Lung (tissue), 12 donors: ENCODE data around the gene PALD1. TPM values are rescaled to one million over a fixed set of nuclear protein-coding genes. Genes with fewer than 3 reads are reported as not detected.
A peak's percentile ranks its signal among the peaks of the same experiment; 100 is the strongest.

Experiments used
- ATAC-seq: fragments of 200-7000 bp; cut with Tn5 transposase; one replicate; pipeline ENCODE4 v1.9.1; 2020; ENCODE audit warnings: moderate number of reproducible peaks; ENCODE audit not compliant: insufficient read depth, low FRiP score
- DNase-seq, 3 donors: peaks; one replicate each; pipeline ENCODE4 v3.0.0-alpha.2; 2013 to 2017
- H3K27ac ChIP-seq, 2 donors: one replicate each; pipeline ENCODE4 v1.5.1; 2013; ENCODE audit warnings: mild to moderate bottlenecking in 2 of 2, moderate library complexity in 2 of 2, control low read depth in 1 of 2, inconsistent platforms in 1 of 2, low read depth in 1 of 2, low read length in 1 of 2
- H3K27me3 ChIP-seq, 3 donors: one replicate each; pipeline ENCODE4 v1.5.1; 2013; ENCODE audit warnings: low read length in 2 of 3; ENCODE audit not compliant: control insufficient read depth in 3 of 3, insufficient read depth in 3 of 3
- H3K36me3 ChIP-seq, 4 donors: one replicate each; pipeline ENCODE4 v1.5.1; 2013; ENCODE audit warnings: low read length in 4 of 4, mild to moderate bottlenecking in 1 of 4, moderate library complexity in 1 of 4; ENCODE audit not compliant: control insufficient read depth in 4 of 4, insufficient read depth in 4 of 4
- H3K4me1 ChIP-seq, 5 donors: one replicate each; pipeline ENCODE4 v1.5.1; 2013; ENCODE audit warnings: low read length in 5 of 5, mild to moderate bottlenecking in 2 of 5, moderate library complexity in 1 of 5; ENCODE audit not compliant: control insufficient read depth in 5 of 5, insufficient read depth in 5 of 5
- H3K4me3 ChIP-seq: one replicate; pipeline ENCODE4 v1.5.1; 2013; ENCODE audit warnings: mild to moderate bottlenecking, control low read depth, moderate library complexity
- H3K9ac ChIP-seq, 2 donors: one replicate each; pipeline ENCODE4 v1.5.1; 2013; ENCODE audit warnings: low read length in 2 of 2, control low read depth in 1 of 2; ENCODE audit not compliant: insufficient read depth in 1 of 2
- H3K9me3 ChIP-seq, 4 donors: one replicate each; pipeline ENCODE4 v1.5.1; 2013; ENCODE audit warnings: low read length in 3 of 4, mild to moderate bottlenecking in 1 of 4, moderate library complexity in 1 of 4; ENCODE audit not compliant: control insufficient read depth in 4 of 4, insufficient read depth in 3 of 4
- CTCF ChIP-seq: IDR thresholded peaks from 2 replicates; pipeline ENCODE4 v1.5.1; 2012; ENCODE audit warnings: mild to moderate bottlenecking; ENCODE audit errors: control extremely low read depth, extremely low read depth
- WGBS, 2 donors: extraction: QIAGEN DNeasy Blood & Tissue Kit; methylation state at CpG; one replicate each; pipeline ENCODE4 v1.1.7; 2013; 5-methylcytosine and 5-hydroxymethylcytosine counted together
- polyA plus RNA-seq, 2 donors: library from polyadenylated mRNA; stranded (reverse); fragments of 200-250 nt; gene quantifications; one replicate each; pipeline ENCODE4 v1.2.1, GENCODE V29; 2013
- total RNA-seq, 2 donors: library from RNA; depleted of rRNA in 1 of 2; stranded (reverse); fragments of >200 nt in 1 of 2; gene quantifications; one replicate each; pipeline ENCODE4 v1.2.1, GENCODE V29; 2014 to 2021
- donor health status: control.
- donor health status: control.
- donor health status: Bipolar disorder and iron deficiency.
- donor health status: healthy.
- donor health status: DM: yes; HTN: yes; CAD: no.

Gene PALD1
- total and polyA plus RNA-seq, 4 donors, result 10.5 to 19.7 (median 15.6) TPM

GRCh38 chr10:70532554-70533188 is 54.1 kb downstream of the PALD1 start:
- Histone ChIP-seq H3K27me3 (no peaks in the 10 kb centered on the region), H3K9me3 (no peaks in the 10 kb centered on the region), H3K4me3 (no peak overlapping the region), H3K36me3 (peaks cover 0 to 23% (median 7%) of the 10 kb centered on the region in 4 donors), H3K9ac (no peak overlapping the region), H3K4me1 (peaks cover 0 to 18% (median 14%) of the 10 kb centered on the region in 5 donors), H3K27ac (no peak overlapping the region)
- TF ChIP-seq CTCF, result no peak
- no peak for ATAC-seq
- 90 to 91% methylated on average over 17 of the region's 17 CpGs for WGBS, 2 donors
- DNase-seq, result no peak

GRCh38 chr10:70533189-70533558 is 54.6 kb downstream of the PALD1 start:
- WGBS, 2 donors, result 87 to 89% methylated on average over 5 of the region's 5 CpGs
- TF ChIP-seq CTCF, result no peak
- DNase-seq, result no peak
- Histone ChIP-seq H3K9ac (no peak overlapping the region), H3K27ac (no peak overlapping the region), H3K9me3 (no peaks in the 10 kb centered on the region), H3K4me3 (no peak overlapping the region), H3K27me3 (no peaks in the 10 kb centered on the region), H3K36me3 (peaks cover 0 to 23% (median 7%) of the 10 kb centered on the region in 4 donors), H3K4me1 (peaks cover 0 to 20% (median 14%) of the 10 kb centered on the region in 5 donors)
- ATAC-seq, result no peak

- no peak for DNase-seq
- Histone ChIP-seq H3K4me1 (peaks cover 0 to 21% (median 14%) of the 10 kb centered on the region in 5 donors), H3K4me3 (no peak overlapping the region), H3K27ac (no peak overlapping the region), H3K9me3 (no peaks in the 10 kb centered on the region), H3K36me3 (peaks cover 0 to 29% (median 8%) of the 10 kb centered on the region in 4 donors), H3K27me3 (no peaks in the 10 kb centered on the region), H3K9ac (no peak overlapping the region)
- 86 to 91% methylated on average over 9 to 10 of the region's 10 CpGs for WGBS, 2 donors
- ATAC-seq, result no peak
- TF ChIP-seq CTCF, result no peak
Measured at GRCh38 chr10:70534281-70534680, 55.7 kb downstream of the PALD1 start.

GRCh38 chr10:70535001-70535400 is 56.4 kb downstream of the PALD1 start:
- no peak for ATAC-seq
- Histone ChIP-seq H3K27ac (no peak overlapping the region), H3K4me1 (peaks cover 0 to 21% (median 14%) of the 10 kb centered on the region in 5 donors), H3K9me3 (no peaks in the 10 kb centered on the region), H3K27me3 (no peaks in the 10 kb centered on the region), H3K9ac (no peak overlapping the region), H3K4me3 (no peak overlapping the region), H3K36me3 (peaks cover 0 to 34% (median 12%) of the 10 kb centered on the region in 4 donors)
- peak in 2 of 3 donors; percentile 62 to 83 for DNase-seq
- 96% methylated on average over 2 of the region's 2 CpGs for WGBS, 2 donors
- TF ChIP-seq CTCF, result no peak
